ENCODE data around the gene AMPH. TPM values are rescaled to one million over a fixed set of nuclear protein-coding genes. Genes with fewer than 3 reads are reported as not detected.

AMPH gene
- total RNA-seq, 1 donor from 2014 or later = 32.4 TPM

GRCh38 chr7:38615665-38616064, 15.5 kb downstream of the AMPH start:
- H3K4me1 Mint-ChIP-seq = no peaks in the 10 kb centered on the region
- no peak for DNase-seq (ENCODE audit: low read depth, low spot score)

GRCh38 chr7:38607466-38607865, 23.7 kb downstream of the AMPH start:
- DNase-seq (ENCODE audit: low read depth, low spot score) = no peak
- H3K27ac Mint-ChIP-seq (ENCODE audit: unreplicated experiment) = no peak overlapping the region
- peaks cover 5% of the 10 kb centered on the region for H3K36me3 Mint-ChIP-seq (ENCODE audit: low read depth)
- no peaks in the 10 kb centered on the region for H3K27me3 Mint-ChIP-seq (ENCODE audit: low read depth)
- H3K4me1 Mint-ChIP-seq = no peaks in the 10 kb centered on the region
- no peak overlapping the region for H3K4me3 Mint-ChIP-seq
- H3K9me3 Mint-ChIP-seq = no peaks in the 10 kb centered on the region
- TF ChIP-seq, protein P1, sequence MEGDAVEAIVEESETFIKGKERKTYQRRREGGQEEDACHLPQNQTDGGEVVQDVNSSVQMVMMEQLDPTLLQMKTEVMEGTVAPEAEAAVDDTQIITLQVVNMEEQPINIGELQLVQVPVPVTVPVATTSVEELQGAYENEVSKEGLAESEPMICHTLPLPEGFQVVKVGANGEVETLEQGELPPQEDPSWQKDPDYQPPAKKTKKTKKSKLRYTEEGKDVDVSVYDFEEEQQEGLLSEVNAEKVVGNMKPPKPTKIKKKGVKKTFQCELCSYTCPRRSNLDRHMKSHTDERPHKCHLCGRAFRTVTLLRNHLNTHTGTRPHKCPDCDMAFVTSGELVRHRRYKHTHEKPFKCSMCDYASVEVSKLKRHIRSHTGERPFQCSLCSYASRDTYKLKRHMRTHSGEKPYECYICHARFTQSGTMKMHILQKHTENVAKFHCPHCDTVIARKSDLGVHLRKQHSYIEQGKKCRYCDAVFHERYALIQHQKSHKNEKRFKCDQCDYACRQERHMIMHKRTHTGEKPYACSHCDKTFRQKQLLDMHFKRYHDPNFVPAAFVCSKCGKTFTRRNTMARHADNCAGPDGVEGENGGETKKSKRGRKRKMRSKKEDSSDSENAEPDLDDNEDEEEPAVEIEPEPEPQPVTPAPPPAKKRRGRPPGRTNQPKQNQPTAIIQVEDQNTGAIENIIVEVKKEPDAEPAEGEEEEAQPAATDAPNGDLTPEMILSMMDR (conservative IDR thresholded peaks at IDR 0.05) = no peak

More at GRCh38 chr7:38615665-38616064, 15.5 kb downstream of the AMPH start:
- no peak overlapping the region for H3K27ac Mint-ChIP-seq (ENCODE audit: unreplicated experiment)
- no peaks in the 10 kb centered on the region for H3K36me3 Mint-ChIP-seq (ENCODE audit: low read depth)
- H3K4me3 Mint-ChIP-seq = no peak overlapping the region
- TF ChIP-seq, protein P1 (conservative IDR thresholded peaks at IDR 0.05) = no peak
- H3K27me3 Mint-ChIP-seq (ENCODE audit: low read depth) = no peaks in the 10 kb centered on the region
- H3K9me3 Mint-ChIP-seq = no peaks in the 10 kb centered on the region

- no peaks in the 10 kb centered on the region for H3K9me3 Mint-ChIP-seq
- no peaks in the 10 kb centered on the region for H3K4me1 Mint-ChIP-seq
- H3K27ac Mint-ChIP-seq (ENCODE audit: unreplicated experiment) = no peak overlapping the region
- TF ChIP-seq, protein P1 (conservative IDR thresholded peaks at IDR 0.05) = no peak
- H3K36me3 Mint-ChIP-seq (ENCODE audit: low read depth) = peaks cover 10% of the 10 kb centered on the region
- no peak overlapping the region for H3K4me3 Mint-ChIP-seq
- H3K27me3 Mint-ChIP-seq (ENCODE audit: low read depth) = no peaks in the 10 kb centered on the region
- DNase-seq (ENCODE audit: low read depth, low spot score) = no peak
Measured at GRCh38 chr7:38600741-38601140, 30.4 kb downstream of the AMPH start.

GRCh38 chr7:38594949-38595348, 36.2 kb downstream of the AMPH start:
- Mint-ChIP-seq H3K4me1 (peaks cover 8% of the 10 kb centered on the region), H3K4me3 (no peak overlapping the region), H3K9me3 (peaks cover 6% of the 10 kb centered on the region), H3K27ac (ENCODE audit: unreplicated experiment) (no peak overlapping the region), H3K36me3 (ENCODE audit: low read depth) (peaks cover 9% of the 10 kb centered on the region), H3K27me3 (ENCODE audit: low read depth) (no peaks in the 10 kb centered on the region)
- TF ChIP-seq, protein P1 (conservative IDR thresholded peaks at IDR 0.05) = no peak
- no peak for DNase-seq (ENCODE audit: low read depth, low spot score)

DNA sequence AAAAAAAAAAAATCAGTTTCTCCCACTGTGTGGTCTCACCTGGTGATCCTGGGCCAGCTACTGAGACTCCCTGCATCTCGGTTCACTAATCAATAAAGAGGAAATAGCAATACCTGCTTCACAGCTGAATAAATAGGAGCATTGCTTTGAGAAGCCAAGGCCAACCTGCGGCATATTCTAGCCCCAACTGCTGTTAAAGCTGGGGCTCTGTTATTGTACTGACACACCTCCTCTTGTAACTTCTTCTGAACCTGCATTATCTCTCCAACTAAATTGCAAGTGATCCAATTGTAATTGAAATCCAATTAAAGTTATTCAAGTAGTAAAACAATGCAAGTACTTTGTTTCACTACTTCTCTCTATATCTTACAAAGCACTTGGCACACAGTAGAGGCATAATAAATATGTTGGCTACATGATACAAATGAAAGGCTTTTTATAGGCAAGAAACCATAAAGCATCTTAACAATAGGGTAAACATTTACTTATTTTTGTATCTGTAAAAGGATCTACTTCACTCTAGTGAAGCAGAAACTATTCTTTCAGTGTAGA, 38.4 kb downstream of the AMPH start:
- Mint-ChIP-seq H3K36me3 (ENCODE audit: low read depth) (peaks cover 9% of the 10 kb centered on the region), H3K27ac (ENCODE audit: unreplicated experiment) (no peak overlapping the region), H3K4me1 (peaks cover 12% of the 10 kb centered on the region), H3K9me3 (peaks cover 6% of the 10 kb centered on the region), H3K27me3 (ENCODE audit: low read depth) (no peaks in the 10 kb centered on the region), H3K4me3 (no peak overlapping the region)
- no peak for DNase-seq (ENCODE audit: low read depth, low spot score)
- TF ChIP-seq, protein P1 (conservative IDR thresholded peaks at IDR 0.05) = no peak

Measured in neural crest cell (in vitro differentiated cells).